SK-N-SH (cell line): ENCODE measurements around the gene RFX1. TPM values are rescaled to one million over a fixed set of nuclear protein-coding genes. Genes with fewer than 3 reads are reported as not detected.

Source experiments
- CTCF ChIA-PET: fragments of 300-600, 350-600 bp; formaldehyde crosslinking; extraction: SDS; loops from one replicate; lab custom pipeline; 2021; lab: Yijun Ruan, JAX
- POLR2A ChIA-PET: fragments of 350-600 bp; sonication (Branson Sonifier 250); formaldehyde crosslinking; extraction: SDS; loops from one replicate; lab custom pipeline; 2020; ENCODE audit warnings: antibody characterized with exemption, inconsistent platforms; lab: Yijun Ruan, JAX
- DNase-seq: peaks from one replicate; pipeline ENCODE4 v3.0.0; 2012
- H2AFZ ChIP-seq: fragments of 200-600 bp; sonication (generic); 2 replicates; pipeline ENCODE4 v1.8.1; 2016; ENCODE audit warnings: antibody characterized with exemption, mild to moderate bottlenecking, low read depth
- H3F3A ChIP-seq: fragments of 200-600 bp; sonication (generic); replicated peaks from 2 replicates; pipeline ENCODE3; 2016; ENCODE audit warnings: antibody characterized with exemption, mild to moderate bottlenecking; ENCODE audit not compliant: insufficient read depth
- H3K27ac ChIP-seq, 2 experiments: fragments of 200-500 bp in 1 of 2; fragments of 200-600 bp in 1 of 2; sonication (Bioruptor generic) in 1 of 2; sonication (generic), shearing (Covaris generic) in 1 of 2; 2 replicates each; pipeline versions ENCODE4 v1.5.1 to v1.6.1; 2014 to 2016; ENCODE audit warnings: low read depth in 2 of 2, inconsistent platforms in 1 of 2, low read length in 1 of 2, mild to moderate bottlenecking in 1 of 2, mixed read lengths in 1 of 2
- H3K27me3 ChIP-seq: fragments of 200-600 bp; sonication (generic), shearing (Covaris generic); 2 replicates; pipeline ENCODE4 v1.6.1; 2016; ENCODE audit warnings: mixed run types; ENCODE audit not compliant: insufficient read depth
- H3K36me3 ChIP-seq, 2 experiments: fragments of 200-500 bp in 1 of 2; fragments of 200-600 bp in 1 of 2; sonication (Bioruptor generic) in 1 of 2; sonication (generic) in 1 of 2; replicated peaks in 1 of 2; 2 replicates each; pipeline versions ENCODE3 to v1.5.1; 2014 to 2016; ENCODE audit warnings: low read length in 1 of 2, mild to moderate bottlenecking in 1 of 2; ENCODE audit not compliant: insufficient read depth in 2 of 2, control insufficient read depth in 1 of 2
- H3K4me1 ChIP-seq, 2 experiments: fragments of 200-500 bp in 1 of 2; fragments of 200-600 bp in 1 of 2; sonication (Bioruptor generic) in 1 of 2; sonication (generic), shearing (Covaris generic) in 1 of 2; 2 replicates each; pipeline versions ENCODE4 v1.5.1 to v1.6.1; 2014 to 2016; ENCODE audit warnings: low read depth in 1 of 2, low read length in 1 of 2, mixed run types in 1 of 2; ENCODE audit not compliant: insufficient read depth in 2 of 2, control insufficient read depth in 1 of 2
- H3K4me2 ChIP-seq: fragments of 200-600 bp; sonication (generic), shearing (Covaris generic); 2 replicates; pipeline ENCODE4 v1.6.1; 2017; ENCODE audit warnings: mixed run types
- H3K4me3 ChIP-seq, 2 experiments: fragments of 200-500 bp in 1 of 2; fragments of 200-600 bp in 1 of 2; sonication (Bioruptor generic) in 1 of 2; sonication (generic), shearing (Covaris generic) in 1 of 2; 2 replicates each; pipeline versions ENCODE4 v1.5.1 to v1.8.1; 2014 to 2016; ENCODE audit warnings: low read depth in 2 of 2, inconsistent platforms in 1 of 2, low read length in 1 of 2, mild to moderate bottlenecking in 1 of 2, mixed read lengths in 1 of 2, moderate library complexity in 1 of 2
- H3K79me2 ChIP-seq: fragments of 200-600 bp; sonication (generic); 2 replicates; pipeline ENCODE4 v1.8.1; 2017; ENCODE audit warnings: mild to moderate bottlenecking; ENCODE audit not compliant: insufficient read depth
- H3K9ac ChIP-seq: fragments of 200-600 bp; sonication (generic); 2 replicates; pipeline ENCODE4 v1.6.1; 2017; ENCODE audit warnings: mixed run types
- H3K9me2 ChIP-seq: fragments of 200-600 bp; sonication (generic); 2 replicates; pipeline ENCODE4 v1.6.1; 2017; ENCODE audit warnings: mixed run types
- H3K9me3 ChIP-seq: fragments of 200-600 bp; sonication (generic); 2 replicates; pipeline ENCODE4 v1.6.1; 2017; ENCODE audit warnings: mixed run types, mild to moderate bottlenecking, moderate library complexity
- H4K20me1 ChIP-seq: fragments of 200-600 bp; sonication (generic); 2 replicates; pipeline ENCODE4 v1.6.1; 2017; ENCODE audit warnings: mild to moderate bottlenecking, mixed run types; ENCODE audit not compliant: insufficient read depth
- EP300 ChIP-seq, 2 experiments: IDR thresholded peaks; 2 replicates each; pipeline versions ENCODE4 v1.4.0 to v1.6.1; 2012; ENCODE audit warnings: borderline replicate concordance in 1 of 2, low read depth in 1 of 2, low read length in 1 of 2
- FOXJ3 ChIP-seq: sonication (generic); formaldehyde crosslinking; IDR thresholded peaks from 2 replicates; pipeline ENCODE4 v1.5.1; 2020; ENCODE audit warnings: mild to moderate bottlenecking, missing genetic modification reagents
- GABPA ChIP-seq: IDR thresholded peaks from 2 replicates; pipeline ENCODE4 v1.4.0; 2012; ENCODE audit warnings: low read depth, mild to moderate bottlenecking
- JUND ChIP-seq: IDR thresholded peaks from 2 replicates; pipeline ENCODE4 v1.4.0; 2012
- NFIC ChIP-seq: IDR thresholded peaks from 2 replicates; pipeline ENCODE4 v1.4.0; 2012; ENCODE audit warnings: borderline replicate concordance
- REST ChIP-seq: IDR thresholded peaks from 2 replicates; pipeline ENCODE4 v1.6.1; 2012; ENCODE audit warnings: mild to moderate bottlenecking, low read depth, low read length, moderate library complexity
- RXRA ChIP-seq: IDR thresholded peaks from 2 replicates; pipeline ENCODE4 v1.4.0; 2012; ENCODE audit warnings: low read depth, mild to moderate bottlenecking, borderline replicate concordance
- SMC3 ChIP-seq: IDR thresholded peaks from 2 replicates; pipeline ENCODE4 v1.6.1; 2012; ENCODE audit warnings: low read depth, low read length, improper control_type of control experiment
- TEAD4 ChIP-seq: IDR thresholded peaks from 2 replicates; pipeline ENCODE4 v1.4.0; 2012; ENCODE audit warnings: mild to moderate bottlenecking, borderline replicate concordance; ENCODE audit not compliant: insufficient read depth
- WGBS: methylation state at CpG from one replicate; pipeline ENCODE4 v1.1.6; 2017; ENCODE audit warnings: low lambda C conversion rate; 5-methylcytosine and 5-hydroxymethylcytosine counted together
- polyA plus RNA-seq, 3 experiments: library from polyadenylated mRNA; depleted of rRNA; stranded (reverse); fragments of >200 nt; gene quantifications; 2 replicates each; pipeline ENCODE4 v1.2.3, GENCODE V29; 2012
- TF ChIP-seq, protein P1 (sequence below): IDR thresholded peaks from 2 replicates; pipeline ENCODE4 v1.4.0; 2012; ENCODE audit warnings: low read depth, borderline replicate concordance
- TF ChIP-seq, protein P2 (sequence below): IDR thresholded peaks from 2 replicates; pipeline ENCODE4 v1.4.0; 2012; ENCODE audit warnings: low read depth

The RFX1 gene
- polyA plus RNA-seq, 1 of the 3 experiments (the other 2 are of a cell fraction), result 1.5 TPM

DNA sequence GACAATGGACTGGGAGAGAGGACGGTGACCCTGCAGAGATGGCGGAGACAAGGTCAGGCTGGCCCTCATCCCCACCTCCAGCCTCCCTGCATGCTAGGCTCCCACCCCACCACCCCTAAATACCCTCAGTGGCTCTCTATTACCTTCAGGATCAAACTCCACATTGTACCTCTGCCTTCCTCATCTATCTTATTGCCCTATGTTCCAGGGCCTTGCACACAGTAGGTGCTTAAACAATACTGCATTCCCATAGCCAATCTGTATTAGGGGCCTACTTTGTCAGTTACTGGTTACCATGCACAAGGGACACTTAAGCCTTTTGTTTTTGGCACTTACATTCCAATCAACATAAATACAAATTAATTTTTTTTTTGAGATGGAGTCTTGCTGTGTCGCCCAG, 49.3 kb upstream of the RFX1 start:
- POLR2A ChIA-PET, result no interaction called here
- no peaks in the 10 kb centered on the region for H3K9me3 ChIP-seq
- H2AFZ ChIP-seq, result no peak overlapping the region
- TF ChIP-seq NFIC (no peak), SMC3 (no peak), RXRA (no peak)
- TF ChIP-seq, protein P1, sequence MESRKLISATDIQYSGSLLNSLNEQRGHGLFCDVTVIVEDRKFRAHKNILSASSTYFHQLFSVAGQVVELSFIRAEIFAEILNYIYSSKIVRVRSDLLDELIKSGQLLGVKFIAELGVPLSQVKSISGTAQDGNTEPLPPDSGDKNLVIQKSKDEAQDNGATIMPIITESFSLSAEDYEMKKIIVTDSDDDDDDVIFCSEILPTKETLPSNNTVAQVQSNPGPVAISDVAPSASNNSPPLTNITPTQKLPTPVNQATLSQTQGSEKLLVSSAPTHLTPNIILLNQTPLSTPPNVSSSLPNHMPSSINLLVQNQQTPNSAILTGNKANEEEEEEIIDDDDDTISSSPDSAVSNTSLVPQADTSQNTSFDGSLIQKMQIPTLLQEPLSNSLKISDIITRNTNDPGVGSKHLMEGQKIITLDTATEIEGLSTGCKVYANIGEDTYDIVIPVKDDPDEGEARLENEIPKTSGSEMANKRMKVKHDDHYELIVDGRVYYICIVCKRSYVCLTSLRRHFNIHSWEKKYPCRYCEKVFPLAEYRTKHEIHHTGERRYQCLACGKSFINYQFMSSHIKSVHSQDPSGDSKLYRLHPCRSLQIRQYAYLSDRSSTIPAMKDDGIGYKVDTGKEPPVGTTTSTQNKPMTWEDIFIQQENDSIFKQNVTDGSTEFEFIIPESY, result no peak
- no peak overlapping the region for H3K4me3 ChIP-seq
- DNase-seq, result no peak
- WGBS, result 89% methylated on average over 1 of the region's 3 CpGs
- no peaks in the 10 kb centered on the region for H3K9me2 ChIP-seq
- peaks cover 11% of the 10 kb centered on the region for H3F3A ChIP-seq
- no peak overlapping the region for H3K4me2 ChIP-seq
- H3K9ac ChIP-seq, result no peak overlapping the region
- CTCF ChIA-PET, result interaction anchor here (1.4 to 8.1 kb wide), 3 partner anchors 12 to 175 kb away, joined by 4 to 146 read pairs (median 10); partner anchors contain the start of gene MISP3
- H3K27me3 ChIP-seq, result no peaks in the 10 kb centered on the region
- no peaks in the 10 kb centered on the region for H4K20me1 ChIP-seq
- peaks cover 6 to 10% of the 10 kb centered on the region in 2 experiments; a peak in 2 of 4 replicates for H3K4me1 ChIP-seq
- H3K79me2 ChIP-seq, result no peaks in the 10 kb centered on the region
- H3K36me3 ChIP-seq, result no peaks in the 10 kb centered on the region
- no peak overlapping the region for H3K27ac ChIP-seq

- Histone ChIP-seq H3F3A (peaks cover 11% of the 10 kb centered on the region), H3K9me3 (no peaks in the 10 kb centered on the region), H3K4me2 (no peak overlapping the region), H3K36me3 (no peaks in the 10 kb centered on the region), H3K79me2 (no peaks in the 10 kb centered on the region), H3K27me3 (no peaks in the 10 kb centered on the region), H4K20me1 (no peaks in the 10 kb centered on the region), H3K4me3 (no peak overlapping the region), H3K4me1 (peaks cover 6 to 10% of the 10 kb centered on the region in 2 experiments; a peak in 2 of 4 replicates), H3K27ac (no peak overlapping the region), H3K9me2 (no peaks in the 10 kb centered on the region), H3K9ac (no peak overlapping the region), H2AFZ (no peak overlapping the region)
- peak; percentile 17 for DNase-seq
- TF ChIP-seq JUND (no peak), EP300 (IDR thresholded peaks at IDR 0.05; ENCODE audit: borderline replicate concordance in 1 of 2, low read depth in 1 of 2, low read length in 1 of 2) (no peak), TEAD4 (no peak), REST (no peak), FOXJ3 (CRISPR knock-in tag) (no peak), NFIC (no peak), GABPA (no peak)
- TF ChIP-seq, protein P1, result no peak
- TF ChIP-seq, protein P2, sequence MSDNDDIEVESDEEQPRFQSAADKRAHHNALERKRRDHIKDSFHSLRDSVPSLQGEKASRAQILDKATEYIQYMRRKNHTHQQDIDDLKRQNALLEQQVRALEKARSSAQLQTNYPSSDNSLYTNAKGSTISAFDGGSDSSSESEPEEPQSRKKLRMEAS, result no peak
- CTCF ChIA-PET, result interaction anchor here (0.9 to 3.0 kb wide), 5 partner anchors 12 to 175 kb away, joined by 3 to 15 read pairs (median 4); partner anchors contain the start of gene MISP3
- WGBS, result 83% methylated on average over 11 of the region's 11 CpGs
- POLR2A ChIA-PET, result no interaction called here
These were observed 48.6 kb upstream of the RFX1 start for GRCh38 chr19:14054721-14055120.
